GM19239 (cell line): ENCODE results near the gene IL15RA.
"Not testable (repeated sequence)": the region's sequence is repeated elsewhere in the genome, so short reads cannot be mapped to it uniquely, and the experiment has no call there.

Experiments used
- DNase-seq: peaks from one replicate; pipeline ENCODE4 v3.0.0; 2011; ENCODE audit warnings: low spot score; ENCODE audit not compliant: insufficient read length
- FAIRE-seq: peaks from 2 replicates; lab custom pipeline; 2011; peaks lifted over from hg19 to GRCh38; lab: Jason Lieb, UNC

The IL15RA gene

GRCh38 chr10:6006991-6007390, 29.6 kb upstream of the IL15RA start:
- no peak for FAIRE-seq

GRCh38 chr10:6006546-6006945, 29.2 kb upstream of the IL15RA start:
- FAIRE-seq = no peak
- no peak for DNase-seq

More at GRCh38 chr10:6006991-6007390, 29.6 kb upstream of the IL15RA start:
- DNase-seq = no peak

- no peak for DNase-seq
- no peak for FAIRE-seq
These were observed 28.6 kb upstream of the IL15RA start for GRCh38 chr10:6005856-6006395.

- not testable (repeated sequence) for FAIRE-seq, DNase-seq
These were observed 27.9 kb upstream of the IL15RA start for GRCh38 chr10:6005161-6005804.

- FAIRE-seq = peak; percentile 80
- no peak for DNase-seq
These were observed 25.6 kb upstream of the IL15RA start for GRCh38 chr10:6002809-6003510.

- DNase-seq = no peak
- FAIRE-seq = no peak
These were observed 22.3 kb upstream of the IL15RA start for GRCh38 chr10:5999440-6000165.

GRCh38 chr10:5996696-5997095, 19.4 kb upstream of the IL15RA start:
- no peak for FAIRE-seq

GRCh38 chr10:5992398-5992797, 15.1 kb upstream of the IL15RA start:
- DNase-seq (no peak), FAIRE-seq (no peak)

More at GRCh38 chr10:5996696-5997095, 19.4 kb upstream of the IL15RA start:
- no peak for DNase-seq

GRCh38 chr10:5991708-5992107, 14.4 kb upstream of the IL15RA start:
- FAIRE-seq (no peak), DNase-seq (no peak)

GRCh38 chr10:5989756-5990155, 12.4 kb upstream of the IL15RA start:
- FAIRE-seq (no peak), DNase-seq (no peak)

GRCh38 chr10:5988336-5988920, 11.1 kb upstream of the IL15RA start:
- FAIRE-seq (peak; percentile 8), DNase-seq (no peak)

- FAIRE-seq (no peak), DNase-seq (no peak)
These were observed 10.4 kb upstream of the IL15RA start for GRCh38 chr10:5987747-5988146.

- DNase-seq = no peak
- FAIRE-seq = no peak
These were observed 7.7 kb upstream of the IL15RA start for GRCh38 chr10:5985029-5985428.

GRCh38 chr10:5983774-5984173, 6.4 kb upstream of the IL15RA start:
- DNase-seq = no peak
- FAIRE-seq = no peak

GRCh38 chr10:5981529-5981928, 4.2 kb upstream of the IL15RA start:
- FAIRE-seq (no peak), DNase-seq (no peak)

GRCh38 chr10:5978230-5978489, 817 bp upstream of the IL15RA start:
- no peak for FAIRE-seq
- no peak for DNase-seq

- DNase-seq = peak; percentile 21
- FAIRE-seq = peak; percentile 84
These were observed 552 bp downstream of the IL15RA start for GRCh38 chr10:5976512-5977470.

GRCh38 chr10:5975641-5976473, 1.5 kb downstream of the IL15RA start:
- DNase-seq (peak; percentile 69), FAIRE-seq (peak; percentile 97)

- DNase-seq (no peak), FAIRE-seq (no peak)
These were observed 4.3 kb downstream of the IL15RA start for GRCh38 chr10:5973069-5973468.
